ENCODE measurements around the gene FLNC.

FLNC gene

DNA sequence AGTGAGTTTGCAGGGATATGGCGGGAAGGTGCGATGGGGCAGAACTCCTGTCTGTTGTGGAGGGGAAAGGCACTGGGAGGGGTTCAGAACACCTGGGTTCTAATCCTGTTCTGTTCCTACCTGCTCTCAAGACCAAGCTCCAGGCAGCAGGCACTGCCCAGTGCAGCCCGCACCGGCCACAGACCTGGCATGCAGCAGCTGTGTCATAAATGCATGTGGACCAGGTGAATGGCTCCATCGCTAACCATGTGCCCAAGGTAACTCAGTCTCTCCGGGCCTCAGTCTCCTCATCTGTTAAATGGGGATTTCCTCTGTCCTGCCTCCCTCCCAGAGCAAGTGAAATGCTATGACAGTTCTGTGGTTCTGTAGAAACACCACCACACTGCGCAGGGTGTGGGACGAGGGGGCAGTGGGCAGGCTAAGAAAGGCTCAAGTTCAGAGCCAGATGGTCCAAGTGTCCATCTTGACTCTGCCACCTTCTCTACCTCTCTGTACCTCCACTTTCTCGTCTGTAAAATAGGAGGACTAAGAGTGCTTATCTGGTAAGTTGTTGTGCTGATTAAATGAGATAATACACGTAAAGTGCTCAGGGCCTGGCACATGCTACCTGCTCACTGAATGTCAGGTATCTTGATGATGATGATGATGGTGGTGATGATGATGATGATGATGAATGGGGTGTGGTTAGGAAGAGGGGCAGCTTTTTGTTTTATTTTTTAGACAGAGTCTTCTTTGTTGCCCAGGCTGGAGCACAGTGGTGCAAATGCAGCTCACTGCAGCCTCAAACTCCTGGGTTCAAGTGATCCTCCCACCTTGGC is 55.4 kb downstream of the FLNC start:
- H2AFZ ChIP-seq: no peak overlapping the region
- H3K27me3 ChIP-seq (ENCODE audit: control insufficient read depth, insufficient read depth, low read length): no peaks in the 10 kb centered on the region
- H3K79me2 ChIP-seq: no peaks in the 10 kb centered on the region
- no peaks in the 10 kb centered on the region for H3K4me1 ChIP-seq
- no peak overlapping the region for H3K4me3 ChIP-seq (ENCODE audit: low read depth, low read length)
- no peak overlapping the region for H3K27ac ChIP-seq
- H3K9ac ChIP-seq: no peak overlapping the region
- H3K4me2 ChIP-seq (ENCODE audit: low read length): no peak overlapping the region
- no peaks in the 10 kb centered on the region for H3K36me3 ChIP-seq (ENCODE audit: control insufficient read depth, insufficient read depth, low read length)
- no peaks in the 10 kb centered on the region for H3K9me3 ChIP-seq (ENCODE audit: control insufficient read depth, low read length)
- TF ChIP-seq, protein P1, sequence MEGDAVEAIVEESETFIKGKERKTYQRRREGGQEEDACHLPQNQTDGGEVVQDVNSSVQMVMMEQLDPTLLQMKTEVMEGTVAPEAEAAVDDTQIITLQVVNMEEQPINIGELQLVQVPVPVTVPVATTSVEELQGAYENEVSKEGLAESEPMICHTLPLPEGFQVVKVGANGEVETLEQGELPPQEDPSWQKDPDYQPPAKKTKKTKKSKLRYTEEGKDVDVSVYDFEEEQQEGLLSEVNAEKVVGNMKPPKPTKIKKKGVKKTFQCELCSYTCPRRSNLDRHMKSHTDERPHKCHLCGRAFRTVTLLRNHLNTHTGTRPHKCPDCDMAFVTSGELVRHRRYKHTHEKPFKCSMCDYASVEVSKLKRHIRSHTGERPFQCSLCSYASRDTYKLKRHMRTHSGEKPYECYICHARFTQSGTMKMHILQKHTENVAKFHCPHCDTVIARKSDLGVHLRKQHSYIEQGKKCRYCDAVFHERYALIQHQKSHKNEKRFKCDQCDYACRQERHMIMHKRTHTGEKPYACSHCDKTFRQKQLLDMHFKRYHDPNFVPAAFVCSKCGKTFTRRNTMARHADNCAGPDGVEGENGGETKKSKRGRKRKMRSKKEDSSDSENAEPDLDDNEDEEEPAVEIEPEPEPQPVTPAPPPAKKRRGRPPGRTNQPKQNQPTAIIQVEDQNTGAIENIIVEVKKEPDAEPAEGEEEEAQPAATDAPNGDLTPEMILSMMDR (IDR thresholded peaks at IDR 0.05): no peak

- Histone ChIP-seq H3K27me3 (ENCODE audit: control insufficient read depth, insufficient read depth, low read length) (no peaks in the 10 kb centered on the region), H3K9ac (no peak overlapping the region), H3K27ac (no peak overlapping the region), H3K4me2 (ENCODE audit: low read length) (no peak overlapping the region), H2AFZ (no peak overlapping the region), H3K4me1 (no peaks in the 10 kb centered on the region), H3K4me3 (ENCODE audit: low read depth, low read length) (no peak overlapping the region), H3K36me3 (ENCODE audit: control insufficient read depth, insufficient read depth, low read length) (no peaks in the 10 kb centered on the region), H3K9me3 (ENCODE audit: control insufficient read depth, low read length) (no peaks in the 10 kb centered on the region), H3K79me2 (no peaks in the 10 kb centered on the region)
- TF ChIP-seq, protein P1 (IDR thresholded peaks at IDR 0.05): no peak
These were observed 56.4 kb downstream of the FLNC start for GRCh38 chr7:128886391-128887168.

GRCh38 chr7:128887169-128888038 is 57.2 kb downstream of the FLNC start:
- TF ChIP-seq, protein P1 (IDR thresholded peaks at IDR 0.05): no peak
- Histone ChIP-seq H3K27ac (no peak overlapping the region), H3K27me3 (ENCODE audit: control insufficient read depth, insufficient read depth, low read length) (no peaks in the 10 kb centered on the region), H3K4me2 (ENCODE audit: low read length) (no peak overlapping the region), H3K4me1 (no peaks in the 10 kb centered on the region), H3K4me3 (ENCODE audit: low read depth, low read length) (no peak overlapping the region), H3K36me3 (ENCODE audit: control insufficient read depth, insufficient read depth, low read length) (no peaks in the 10 kb centered on the region), H3K79me2 (no peaks in the 10 kb centered on the region), H2AFZ (no peak overlapping the region), H3K9me3 (ENCODE audit: control insufficient read depth, low read length) (no peaks in the 10 kb centered on the region), H3K9ac (no peak overlapping the region)

GRCh38 chr7:128888039-128888755 is 58.0 kb downstream of the FLNC start:
- H3K4me2 ChIP-seq (ENCODE audit: low read length): no peak overlapping the region
- H3K9ac ChIP-seq: no peak overlapping the region
- no peaks in the 10 kb centered on the region for H3K4me1 ChIP-seq
- TF ChIP-seq, protein P1 (IDR thresholded peaks at IDR 0.05): no peak
- H3K27ac ChIP-seq: no peak overlapping the region
- H3K9me3 ChIP-seq (ENCODE audit: control insufficient read depth, low read length): no peaks in the 10 kb centered on the region
- no peaks in the 10 kb centered on the region for H3K36me3 ChIP-seq (ENCODE audit: control insufficient read depth, insufficient read depth, low read length)
- H3K4me3 ChIP-seq (ENCODE audit: low read depth, low read length): no peak overlapping the region
- H3K79me2 ChIP-seq: no peaks in the 10 kb centered on the region
- H2AFZ ChIP-seq: no peak overlapping the region
- H3K27me3 ChIP-seq (ENCODE audit: control insufficient read depth, insufficient read depth, low read length): no peaks in the 10 kb centered on the region
